ENCODE data around the gene PHACTR2. TPM values are rescaled to one million over a fixed set of nuclear protein-coding genes. Genes with fewer than 3 reads are reported as not detected.

PHACTR2 gene
- total and polyA plus RNA-seq, 8 donors = 3.0 to 126 (median 33.9) TPM

DNA sequence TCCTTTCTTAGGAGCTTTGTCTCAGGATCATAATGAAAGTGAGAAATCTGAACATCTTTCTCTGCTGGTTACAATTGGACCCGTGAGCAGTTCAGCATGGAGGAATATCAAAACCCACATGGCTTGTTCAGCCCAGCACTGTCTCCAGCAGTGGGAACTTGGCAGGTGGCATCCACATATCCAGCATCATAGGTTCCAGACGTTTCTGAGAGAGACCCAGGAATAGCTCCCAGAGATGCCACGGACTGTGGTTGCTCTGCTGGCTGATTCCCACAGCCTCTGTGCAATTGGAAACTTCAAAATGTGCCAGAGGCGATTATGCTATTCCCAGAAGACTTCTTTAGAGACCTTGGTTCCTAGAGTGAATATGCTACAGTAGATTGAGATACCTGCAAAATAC is 76.4 kb downstream of the PHACTR2 start:
- intact Hi-C loops (cut with DNase I; ENCODE audit: low total_unique reads) = no loop called here
- Histone ChIP-seq H3K27me3 (no peaks in the 10 kb centered on the region), H3K27ac (peak overlapping the region in 1 of 5 donors; percentile 32), H3K36me3 (peaks cover 0 to 19% (median 7%) of the 10 kb centered on the region in 4 donors), H3K4me1 (peaks cover 0 to 34% (median 11%) of the 10 kb centered on the region in 4 donors), H3K9me3 (no peaks in the 10 kb centered on the region), H3K4me3 (no peak overlapping the region)
- TF ChIP-seq POLR2A (IDR thresholded peaks at IDR 0.05) = no peak
- TF ChIP-seq EP300 (IDR thresholded peaks at IDR 0.05) = no peak
- TF ChIP-seq, protein P1, sequence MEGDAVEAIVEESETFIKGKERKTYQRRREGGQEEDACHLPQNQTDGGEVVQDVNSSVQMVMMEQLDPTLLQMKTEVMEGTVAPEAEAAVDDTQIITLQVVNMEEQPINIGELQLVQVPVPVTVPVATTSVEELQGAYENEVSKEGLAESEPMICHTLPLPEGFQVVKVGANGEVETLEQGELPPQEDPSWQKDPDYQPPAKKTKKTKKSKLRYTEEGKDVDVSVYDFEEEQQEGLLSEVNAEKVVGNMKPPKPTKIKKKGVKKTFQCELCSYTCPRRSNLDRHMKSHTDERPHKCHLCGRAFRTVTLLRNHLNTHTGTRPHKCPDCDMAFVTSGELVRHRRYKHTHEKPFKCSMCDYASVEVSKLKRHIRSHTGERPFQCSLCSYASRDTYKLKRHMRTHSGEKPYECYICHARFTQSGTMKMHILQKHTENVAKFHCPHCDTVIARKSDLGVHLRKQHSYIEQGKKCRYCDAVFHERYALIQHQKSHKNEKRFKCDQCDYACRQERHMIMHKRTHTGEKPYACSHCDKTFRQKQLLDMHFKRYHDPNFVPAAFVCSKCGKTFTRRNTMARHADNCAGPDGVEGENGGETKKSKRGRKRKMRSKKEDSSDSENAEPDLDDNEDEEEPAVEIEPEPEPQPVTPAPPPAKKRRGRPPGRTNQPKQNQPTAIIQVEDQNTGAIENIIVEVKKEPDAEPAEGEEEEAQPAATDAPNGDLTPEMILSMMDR (IDR thresholded peaks at IDR 0.05) = no peak
- TF ChIP-seq POLR2AphosphoS5 (IDR thresholded peaks at IDR 0.05) = no peak
- no peak for DNase-seq
- WGBS, 5 donors = 72 to 83% (median 82%) methylated on average over 4 of the region's 4 CpGs

DNA sequence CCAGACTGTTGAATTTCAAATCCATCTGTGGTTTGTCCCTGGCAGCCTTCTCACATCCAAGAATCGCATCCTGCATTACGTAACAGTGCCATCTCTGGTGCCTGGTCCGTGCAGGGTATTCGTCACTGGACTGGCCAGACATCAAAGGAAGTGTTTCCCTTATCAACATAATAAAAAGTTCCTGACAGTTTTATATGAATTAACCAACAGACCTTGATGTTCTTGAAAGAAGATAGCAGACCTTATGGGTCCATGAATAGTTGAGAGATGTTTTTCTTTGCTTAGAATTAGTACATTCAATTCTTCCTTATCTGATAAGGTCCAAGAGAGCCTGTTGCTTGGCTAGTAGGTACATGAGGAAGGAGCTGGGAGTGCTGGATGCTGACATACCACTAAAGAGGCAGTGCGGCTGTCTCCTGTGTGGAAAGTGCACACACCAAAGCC is 77.6 kb downstream of the PHACTR2 start:
- H3K27me3 ChIP-seq = no peaks in the 10 kb centered on the region
- peak overlapping the region in 1 of 5 donors; percentile 17 for H3K27ac ChIP-seq
- no peak for TF ChIP-seq POLR2AphosphoS5 (IDR thresholded peaks at IDR 0.05)
- TF ChIP-seq POLR2A (IDR thresholded peaks at IDR 0.05) = no peak
- no peak for TF ChIP-seq EP300 (IDR thresholded peaks at IDR 0.05)
- TF ChIP-seq, protein P1 (IDR thresholded peaks at IDR 0.05) = no peak
- peaks cover 0 to 25% (median 8%) of the 10 kb centered on the region in 4 donors for H3K36me3 ChIP-seq
- WGBS, 5 donors = 40 to 60% (median 49%) methylated on average over 5 of the region's 5 CpGs
- intact Hi-C loops (cut with DNase I; ENCODE audit: low total_unique reads) = no loop called here
- peaks cover 0 to 36% (median 7%) of the 10 kb centered on the region in 4 donors for H3K4me1 ChIP-seq
- H3K9me3 ChIP-seq = no peaks in the 10 kb centered on the region
- H3K4me3 ChIP-seq = no peak overlapping the region
- no peak for DNase-seq

DNA sequence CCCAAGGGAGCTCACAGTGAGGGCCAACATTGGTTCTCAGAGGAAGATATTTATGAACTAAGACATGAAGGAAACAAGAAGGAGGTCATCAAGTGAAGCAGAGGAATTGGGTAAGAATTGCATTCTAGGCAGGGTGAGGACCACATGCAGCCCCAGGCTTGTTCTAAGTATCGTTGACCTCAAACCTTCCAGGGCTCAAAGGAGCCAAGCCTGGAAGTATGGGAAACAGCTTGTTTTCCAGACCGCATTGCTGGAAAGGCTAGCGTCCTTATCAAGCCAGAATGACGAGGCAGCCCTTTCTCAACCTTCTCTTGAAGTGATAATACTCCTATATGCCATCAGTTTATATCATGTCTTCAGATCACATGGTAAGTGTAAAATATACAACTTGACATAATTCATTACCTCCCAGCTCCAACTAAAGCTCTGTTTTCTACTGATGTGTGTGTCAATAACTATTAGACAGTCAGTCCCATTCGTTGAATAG is 79.6 kb downstream of the PHACTR2 start:
- TF ChIP-seq POLR2A (IDR thresholded peaks at IDR 0.05) = no peak
- TF ChIP-seq POLR2AphosphoS5 (IDR thresholded peaks at IDR 0.05) = no peak
- TF ChIP-seq EP300 (IDR thresholded peaks at IDR 0.05) = no peak
- TF ChIP-seq, protein P1 (IDR thresholded peaks at IDR 0.05) = no peak
- no peak overlapping the region for H3K27ac ChIP-seq

DNA sequence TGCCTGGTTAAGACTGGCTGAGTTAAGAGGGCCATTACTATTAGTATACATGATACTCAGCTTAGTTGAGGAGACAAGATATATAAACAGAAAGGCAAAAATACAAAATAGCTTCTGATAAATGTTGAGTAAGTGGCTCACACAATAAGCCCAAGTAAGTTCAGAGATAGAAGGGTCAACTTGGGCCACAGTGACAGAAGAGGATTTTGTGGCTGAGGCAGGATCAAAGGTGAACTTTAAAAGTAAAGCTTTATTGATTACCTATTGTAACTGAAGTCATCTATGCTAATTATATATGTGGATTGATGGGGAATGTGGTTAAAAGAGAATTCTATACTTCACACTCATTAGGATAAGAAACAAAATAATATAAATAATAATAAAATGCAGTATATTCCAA is 80.8 kb downstream of the PHACTR2 start:
- Histone ChIP-seq H3K9me3 (no peaks in the 10 kb centered on the region), H3K4me3 (no peak overlapping the region), H3K27ac (no peak overlapping the region), H3K27me3 (no peaks in the 10 kb centered on the region), H3K36me3 (peaks cover 0 to 31% (median 14%) of the 10 kb centered on the region in 4 donors), H3K4me1 (peaks cover 0 to 32% (median 7%) of the 10 kb centered on the region in 4 donors)
- DNase-seq = no peak
- TF ChIP-seq POLR2A (IDR thresholded peaks at IDR 0.05) (no peak), POLR2AphosphoS5 (IDR thresholded peaks at IDR 0.05) (no peak), EP300 (IDR thresholded peaks at IDR 0.05) (no peak)
- TF ChIP-seq, protein P1 (IDR thresholded peaks at IDR 0.05) = no peak
- intact Hi-C loops (cut with DNase I; ENCODE audit: low total_unique reads) = no loop called here

More for the DNA sequence above, 79.6 kb downstream of the PHACTR2 start:
- Histone ChIP-seq H3K4me3 (no peak overlapping the region), H3K9me3 (no peaks in the 10 kb centered on the region), H3K36me3 (peaks cover 0 to 31% (median 14%) of the 10 kb centered on the region in 4 donors), H3K4me1 (peaks cover 0 to 36% (median 7%) of the 10 kb centered on the region in 4 donors), H3K27me3 (no peaks in the 10 kb centered on the region)
- DNase-seq = no peak
- intact Hi-C loops (cut with DNase I; ENCODE audit: low total_unique reads) = no loop called here
- 93 to 96% (median 95%) methylated on average over 5 of the region's 5 CpGs for WGBS, 5 donors
